H1 (cell line): ENCODE results near the gene CDH12. TPM values are rescaled to one million over a fixed set of nuclear protein-coding genes. Genes with fewer than 3 reads are reported as not detected.

ENCODE experiments used
- CTCF ChIA-PET: fragments of 300-600 bp; sonication (Branson Sonifier 250); formaldehyde crosslinking; loops from one replicate; lab custom pipeline; 2021; ENCODE audit not compliant: partially characterized antibody; lab: Charles Lee
- POLR2A ChIA-PET: fragments of 300-600 bp; sonication (Branson Sonifier 250); formaldehyde crosslinking; loops from one replicate; lab custom pipeline; 2021; ENCODE audit warnings: inconsistent platforms; ENCODE audit not compliant: partially characterized antibody; lab: Charles Lee
- DNase-seq, 2 experiments: peaks; one replicate each; pipeline versions ENCODE4 v3.0.0 to v3.0.0-alpha.2; 2010 to 2022; ENCODE audit warnings: low spot score in 2 of 2, low read depth in 1 of 2, mixed read lengths in 1 of 2
- FAIRE-seq: peaks from 2 replicates; lab custom pipeline; 2011; peaks lifted over from hg19 to GRCh38; lab: Jason Lieb, UNC
- H2AFZ ChIP-seq: 2 replicates; pipeline ENCODE4 v1.8.1; 2012; ENCODE audit warnings: low read length, inconsistent platforms
- H2AK5ac ChIP-seq: 2 replicates; pipeline ENCODE4 v1.6.1; 2013; ENCODE audit warnings: low read depth, low read length
- H2BK120ac ChIP-seq: replicated peaks from 2 replicates; pipeline ENCODE3; 2013; ENCODE audit warnings: low read depth, low read length, inconsistent platforms
- H2BK12ac ChIP-seq: 2 replicates; pipeline ENCODE4 v1.6.1; 2013; ENCODE audit warnings: low read depth, low read length
- H2BK15ac ChIP-seq: 2 replicates; pipeline ENCODE4 v1.6.1; 2013; ENCODE audit warnings: low read length
- H2BK20ac ChIP-seq: 2 replicates; pipeline ENCODE4 v1.6.1; 2013; ENCODE audit warnings: low read length
- H2BK5ac ChIP-seq: 2 replicates; pipeline ENCODE4 v1.6.1; 2013; ENCODE audit warnings: low read depth, low read length
- H3K14ac ChIP-seq: 2 replicates; pipeline ENCODE4 v1.6.1; 2013; ENCODE audit warnings: inconsistent platforms; ENCODE audit not compliant: insufficient read length
- H3K18ac ChIP-seq: 2 replicates; pipeline ENCODE4 v1.6.1; 2013; ENCODE audit warnings: low read length; ENCODE audit errors: extremely low read depth
- H3K23ac ChIP-seq: 2 replicates; pipeline ENCODE4 v1.6.1; 2013; ENCODE audit warnings: inconsistent platforms; ENCODE audit not compliant: insufficient read length
- H3K23me2 ChIP-seq: 2 replicates; pipeline ENCODE4 v1.6.1; 2013; ENCODE audit warnings: low read depth, low read length
- H3K27ac ChIP-seq: 2 replicates; pipeline ENCODE4 v1.6.1; 2011; ENCODE audit warnings: low read depth, low read length, inconsistent platforms
- H3K27me3 ChIP-seq, 4 experiments: replicated peaks in 1 of 4; 1 replicate in 1 of 4; 2 replicates in 3 of 4; pipeline versions ENCODE4 v1.6.1 to v1.8.1; 2011 to 2013; ENCODE audit warnings: low read length in 3 of 4, mild to moderate bottlenecking in 3 of 4, inconsistent platforms in 2 of 4, mixed read lengths in 2 of 4, moderate library complexity in 1 of 4; ENCODE audit not compliant: control insufficient read depth in 3 of 4, insufficient read depth in 3 of 4; ENCODE audit errors: extremely low read depth in 1 of 4
- H3K36me3 ChIP-seq, 4 experiments: 2 replicates each; pipeline versions ENCODE4 v1.6.1 to v1.8.1; 2011 to 2013; ENCODE audit warnings: mild to moderate bottlenecking in 4 of 4, low read length in 3 of 4, moderate library complexity in 2 of 4, control low read depth in 1 of 4, inconsistent platforms in 1 of 4; ENCODE audit not compliant: insufficient read depth in 4 of 4, control insufficient read depth in 2 of 4
- H3K4ac ChIP-seq: replicated peaks from 2 replicates; pipeline ENCODE3; 2013; ENCODE audit warnings: low read length, low read depth, mixed read lengths, inconsistent platforms; ENCODE audit not compliant: insufficient read length
- H3K4me1 ChIP-seq, 4 experiments: replicated peaks in 1 of 4; 1 replicate in 1 of 4; 2 replicates in 3 of 4; pipeline versions ENCODE4 v1.6.1 to v1.8.1; 2011 to 2013; ENCODE audit warnings: low read length in 3 of 4, inconsistent platforms in 2 of 4, mixed read lengths in 1 of 4; ENCODE audit not compliant: insufficient read depth in 4 of 4, control insufficient read depth in 3 of 4
- H3K4me2 ChIP-seq, 2 experiments: 2 replicates each; pipeline versions ENCODE4 v1.6.1 to v1.8.1; 2011 to 2013; ENCODE audit warnings: low read depth in 2 of 2, low read length in 2 of 2, control low read depth in 1 of 2, inconsistent platforms in 1 of 2, mild to moderate bottlenecking in 1 of 2; ENCODE audit not compliant: insufficient read depth in 1 of 2
- H3K4me3 ChIP-seq, 4 experiments: fragments of 200-600, 300-600 bp in 1 of 4; sonication (generic), shearing (Covaris generic), sonication (Bioruptor Twin) in 1 of 4; 2 replicates each; pipeline versions ENCODE4 v1.5.1 to v1.8.1; 2011 to 2016; ENCODE audit warnings: low read length in 4 of 4, low read depth in 3 of 4, control low read depth in 2 of 4, inconsistent platforms in 2 of 4, mild to moderate bottlenecking in 2 of 4, mixed read lengths in 1 of 4, moderate library complexity in 1 of 4; ENCODE audit not compliant: insufficient read depth in 2 of 4; ENCODE audit errors: extremely low read depth in 1 of 4
- H3K56ac ChIP-seq: replicated peaks from 2 replicates; pipeline ENCODE3; 2013; ENCODE audit warnings: low read depth, mild to moderate bottlenecking, mixed read lengths, low read length, inconsistent platforms; ENCODE audit not compliant: insufficient read length
- H3K79me1 ChIP-seq: 2 replicates; pipeline ENCODE4 v1.6.1; 2013; ENCODE audit warnings: low read depth, low read length, control low read depth
- H3K79me2 ChIP-seq, 2 experiments: 2 replicates each; pipeline versions ENCODE4 v1.6.1 to v1.8.1; 2012 to 2013; ENCODE audit warnings: low read length in 2 of 2, mild to moderate bottlenecking in 2 of 2, inconsistent platforms in 1 of 2; ENCODE audit not compliant: insufficient read depth in 2 of 2, control insufficient read depth in 1 of 2
- H3K9ac ChIP-seq, 4 experiments: replicated peaks in 1 of 4; 1 replicate in 1 of 4; 2 replicates in 3 of 4; pipeline versions ENCODE4 v1.6.1 to v1.8.1; 2011 to 2013; ENCODE audit warnings: low read depth in 3 of 4, low read length in 3 of 4, control low read depth in 2 of 4, mild to moderate bottlenecking in 2 of 4, moderate library complexity in 2 of 4, inconsistent platforms in 1 of 4; ENCODE audit errors: extremely low read depth in 1 of 4
- H3K9me3 ChIP-seq, 2 experiments: 2 replicates each; pipeline versions ENCODE4 v1.6.1 to v1.8.1; 2012 to 2013; ENCODE audit warnings: mild to moderate bottlenecking in 2 of 2, moderate library complexity in 2 of 2, control low read depth in 1 of 2, inconsistent platforms in 1 of 2, low read depth in 1 of 2, low read length in 1 of 2, mixed read lengths in 1 of 2; ENCODE audit not compliant: insufficient read depth in 2 of 2
- H4K20me1 ChIP-seq, 2 experiments: replicated peaks in 1 of 2; 2 replicates each; pipeline versions ENCODE3 to v1.8.1; 2011 to 2013; ENCODE audit warnings: inconsistent platforms in 2 of 2, low read length in 2 of 2, mild to moderate bottlenecking in 1 of 2; ENCODE audit not compliant: insufficient read depth in 2 of 2, control insufficient read depth in 1 of 2
- H4K5ac ChIP-seq: 2 replicates; pipeline ENCODE4 v1.6.1; 2013; ENCODE audit warnings: low read length, low read depth, mixed read lengths, inconsistent platforms; ENCODE audit not compliant: insufficient read length
- H4K8ac ChIP-seq: 2 replicates; pipeline ENCODE4 v1.8.0; 2013; ENCODE audit warnings: mild to moderate bottlenecking, moderate library complexity, low read length, inconsistent platforms; ENCODE audit not compliant: insufficient read depth; ENCODE audit errors: extremely low read depth
- H4K91ac ChIP-seq: replicated peaks from 2 replicates; pipeline ENCODE3; 2013; ENCODE audit warnings: low read length, mixed read lengths, inconsistent platforms; ENCODE audit not compliant: insufficient read length
- ASH2L ChIP-seq: fragments of 200-600, 300-600 bp; sonication (generic); IDR thresholded peaks from one replicate; pipeline ENCODE4 v1.7.1; 2017; ENCODE audit warnings: low read length
- BCL11A ChIP-seq, 2 experiments: IDR thresholded peaks; one replicate each; pipeline ENCODE4 v1.6.1; 2011; ENCODE audit warnings: low read depth in 2 of 2, low read length in 2 of 2, mild to moderate bottlenecking in 2 of 2
- CTCF ChIP-seq, 3 experiments: IDR thresholded peaks; 1 replicate in 2 of 3; 2 replicates in 1 of 3; pipeline versions ENCODE4 v1.5.1 to v1.6.1; 2011; ENCODE audit warnings: low read length in 3 of 3, mild to moderate bottlenecking in 3 of 3, inconsistent platforms in 2 of 3, low read depth in 1 of 3, moderate library complexity in 1 of 3; ENCODE audit not compliant: insufficient read depth in 1 of 3; ENCODE audit errors: control extremely low read depth in 1 of 3
- HDAC6 ChIP-seq: IDR thresholded peaks from one replicate; pipeline ENCODE4 v1.7.1; 2012; ENCODE audit warnings: low read depth, mild to moderate bottlenecking, inconsistent platforms, low read length, moderate library complexity
- JUN ChIP-seq: IDR thresholded peaks from 2 replicates; pipeline ENCODE4 v1.6.1; 2011; ENCODE audit warnings: low read depth, mild to moderate bottlenecking, improper control_type of control experiment, low read length
- JUND ChIP-seq: IDR thresholded peaks from 2 replicates; pipeline ENCODE4 v1.6.1; 2011; ENCODE audit warnings: mild to moderate bottlenecking, improper control_type of control experiment, low read length
- POLR2A ChIP-seq, 2 experiments: IDR thresholded peaks; 1 replicate in 1 of 2; 2 replicates in 1 of 2; pipeline ENCODE4 v1.6.1; 2011; ENCODE audit warnings: low read depth in 2 of 2, low read length in 2 of 2, mild to moderate bottlenecking in 2 of 2; ENCODE audit errors: control extremely low read depth in 1 of 2
- RFX5 ChIP-seq: IDR thresholded peaks from 2 replicates; pipeline ENCODE4 v1.6.1; 2011; ENCODE audit warnings: low read depth, low read length, improper control_type of control experiment, borderline replicate concordance
- SAP30 ChIP-seq: fragments of 300-600 bp; sonication (generic); IDR thresholded peaks from 2 replicates; pipeline ENCODE4 v1.7.1; 2012; ENCODE audit warnings: low read length, moderate library complexity, mild to moderate bottlenecking, inconsistent platforms; ENCODE audit not compliant: insufficient read depth, insufficient replicate concordance
- SIX5 ChIP-seq: IDR thresholded peaks from 2 replicates; pipeline ENCODE4 v1.6.1; 2011; ENCODE audit warnings: mild to moderate bottlenecking, low read depth, low read length
- WGBS, 2 experiments: shearing (Covaris generic) in 1 of 2; methylation state at CpG; one replicate each; pipeline versions ENCODE4 v1.1.6 to v1.1.7; 2013 to 2015; ENCODE audit warnings: low lambda C conversion rate in 2 of 2, mixed read lengths in 2 of 2, inconsistent platforms in 1 of 2, low coverage in 1 of 2, missing lambda C conversion rate in 1 of 2; ENCODE audit not compliant: insufficient replicate concordance in 2 of 2, insufficient coverage in 1 of 2, insufficient read length in 1 of 2; ENCODE audit errors: extremely low coverage in 1 of 2, missing lambda C conversion rate in 1 of 2; 5-methylcytosine and 5-hydroxymethylcytosine counted together
- polyA plus RNA-seq, 7 experiments: library from polyadenylated mRNA; depleted of rRNA in 3 of 7; stranded (reverse) in 5 of 7; unstranded in 2 of 7; fragments of >200 nt in 5 of 7; fragments of 200-250 nt in 2 of 7; gene quantifications; 1 replicate in 5 of 7; 2 replicates in 1 of 7; 4 replicates in 1 of 7; pipeline versions ENCODE4 v1.2.1 to v1.2.3, GENCODE V29; 2011 to 2013; ENCODE audit warnings: missing spikeins in 2 of 7, mixed read lengths in 2 of 7
- total RNA-seq: library from RNA; stranded (reverse); fragmentation: NEBNext Ultra II Directional; extraction: Animal tissue kit (Norgen Biotek cat#: 25700); gene quantifications from 2 replicates; pipeline ENCODE4 v1.2.1, GENCODE V29; 2021
- TF ChIP-seq, protein P1 (sequence below): IDR thresholded peaks from 2 replicates; pipeline ENCODE4 v1.6.1; 2011; ENCODE audit warnings: low read length, improper control_type of control experiment

CDH12 gene
- total and polyA plus RNA-seq, 2 of the 8 experiments (the other 6 are each of a cell fraction or from before 2014, with no cell fraction given): 0.03 TPM; not detected in 1

GRCh38 chr5:22889720-22890119 lies 36.6 kb upstream of the CDH12 start:
- Histone ChIP-seq H3K23me2 (no peaks in the 10 kb centered on the region; the same call in 1 of the 2 replicates), H3K9ac (no peak overlapping the region), H3K4me3 (no peak overlapping the region), H4K20me1 (no peaks in the 10 kb centered on the region), H3K36me3 (no peaks in the 10 kb centered on the region), H3K23ac (no peak overlapping the region), H3K4ac (no peak overlapping the region), H3K79me2 (no peaks in the 10 kb centered on the region), H3K4me1 (no peaks in the 10 kb centered on the region), H3K56ac (no peak overlapping the region), H3K9me3 (no peaks in the 10 kb centered on the region), H4K91ac (no peak overlapping the region), H2AK5ac (no peak overlapping the region), H3K27ac (no peak overlapping the region), H2BK5ac (no peak overlapping the region), H4K8ac (no peak overlapping the region), H2BK120ac (no peak overlapping the region), H3K79me1 (no peaks in the 10 kb centered on the region), H2AFZ (no peak overlapping the region), H3K18ac (no peak overlapping the region), H3K4me2 (no peak overlapping the region), H2BK15ac (no peak overlapping the region), H2BK12ac (no peak overlapping the region), H2BK20ac (no peak overlapping the region), H3K14ac (no peak overlapping the region), H3K27me3 (no peaks in the 10 kb centered on the region), H4K5ac (no peak overlapping the region)
- ChIA-PET CTCF (no interaction called here), POLR2A (no interaction called here)
- DNase-seq (no peak), FAIRE-seq (no peak)
- WGBS, 2 experiments: 93% methylated on average over 2 of the region's 2 CpGs; no CpG with 5 or more reads in 1 of the 2 experiments
- no peak for TF ChIP-seq JUN
- no peak for TF ChIP-seq RFX5
- TF ChIP-seq SIX5: no peak
- TF ChIP-seq CTCF (IDR thresholded peaks at IDR 0.05; ENCODE audit: control extremely low read depth in 1 of 3, insufficient read depth in 1 of 3, low read depth in 1 of 3, low read length in 3 of 3): no peak
- TF ChIP-seq BCL11A (IDR thresholded peaks at IDR 0.05; ENCODE audit: low read depth in 2 of 2, low read length in 2 of 2): no peak
- no peak for TF ChIP-seq HDAC6
- TF ChIP-seq ASH2L: no peak
- TF ChIP-seq, protein P1, sequence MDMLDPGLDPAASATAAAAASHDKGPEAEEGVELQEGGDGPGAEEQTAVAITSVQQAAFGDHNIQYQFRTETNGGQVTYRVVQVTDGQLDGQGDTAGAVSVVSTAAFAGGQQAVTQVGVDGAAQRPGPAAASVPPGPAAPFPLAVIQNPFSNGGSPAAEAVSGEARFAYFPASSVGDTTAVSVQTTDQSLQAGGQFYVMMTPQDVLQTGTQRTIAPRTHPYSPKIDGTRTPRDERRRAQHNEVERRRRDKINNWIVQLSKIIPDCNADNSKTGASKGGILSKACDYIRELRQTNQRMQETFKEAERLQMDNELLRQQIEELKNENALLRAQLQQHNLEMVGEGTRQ: no peak
- TF ChIP-seq POLR2A (IDR thresholded peaks at IDR 0.05; ENCODE audit: control extremely low read depth in 1 of 2, low read depth in 2 of 2, low read length in 2 of 2): no peak
- TF ChIP-seq SAP30: no peak
- no peak for TF ChIP-seq JUND
